Trophoblast cell (in vitro differentiated cells and primary cell): ENCODE results near the gene TENM4.

Source experiments
- DNase-seq, 2 donors: peaks; one replicate each; pipeline ENCODE4 v3.0.0-alpha.2; 2016
- H2AFZ ChIP-seq: 2 replicates; pipeline ENCODE4 v1.6.1; 2013; ENCODE audit warnings: low read length, moderate library complexity, mild to moderate bottlenecking; ENCODE audit not compliant: insufficient read depth, poor library complexity
- H2AK5ac ChIP-seq: 2 replicates; pipeline ENCODE4 v1.6.1; 2013; ENCODE audit warnings: mild to moderate bottlenecking, low read length
- H2BK120ac ChIP-seq: 2 replicates; pipeline ENCODE4 v1.6.1; 2013; ENCODE audit warnings: low read length, mild to moderate bottlenecking, moderate library complexity; ENCODE audit not compliant: insufficient read depth, poor library complexity
- H2BK12ac ChIP-seq: 2 replicates; pipeline ENCODE4 v1.6.1; 2013; ENCODE audit warnings: mild to moderate bottlenecking, low read length, moderate library complexity
- H2BK5ac ChIP-seq: 2 replicates; pipeline ENCODE4 v1.6.1; 2013; ENCODE audit warnings: low read length, low read depth, moderate library complexity, mild to moderate bottlenecking; ENCODE audit not compliant: poor library complexity
- H3K14ac ChIP-seq: 2 replicates; pipeline ENCODE4 v1.6.1; 2013; ENCODE audit warnings: mild to moderate bottlenecking, low read length
- H3K18ac ChIP-seq: 2 replicates; pipeline ENCODE4 v1.6.1; 2013; ENCODE audit warnings: mild to moderate bottlenecking, low read length
- H3K23ac ChIP-seq: 2 replicates; pipeline ENCODE4 v1.6.1; 2013; ENCODE audit warnings: low read length
- H3K27ac ChIP-seq: 2 replicates; pipeline ENCODE4 v1.5.1; 2013; ENCODE audit warnings: low read depth, mild to moderate bottlenecking, inconsistent platforms, low read length, moderate library complexity
- H3K27me3 ChIP-seq: 2 replicates; pipeline ENCODE4 v1.6.1; 2013; ENCODE audit warnings: inconsistent platforms, mild to moderate bottlenecking, low read length, moderate library complexity; ENCODE audit not compliant: insufficient read depth
- H3K36me3 ChIP-seq, 2 experiments: 1 replicate in 1 of 2; 2 replicates in 1 of 2; pipeline ENCODE4 v1.6.1; 2013; ENCODE audit warnings: low read length in 2 of 2, mild to moderate bottlenecking in 2 of 2, moderate library complexity in 1 of 2; ENCODE audit not compliant: insufficient read depth in 2 of 2, control insufficient read depth in 1 of 2
- H3K4ac ChIP-seq: 2 replicates; pipeline ENCODE4 v1.6.1; 2013; ENCODE audit warnings: low read depth, mild to moderate bottlenecking, low read length, moderate library complexity
- H3K4me1 ChIP-seq, 2 experiments: 1 replicate in 1 of 2; 2 replicates in 1 of 2; pipeline ENCODE4 v1.6.1; 2013; ENCODE audit warnings: low read length in 2 of 2, mild to moderate bottlenecking in 2 of 2, moderate library complexity in 1 of 2; ENCODE audit not compliant: insufficient read depth in 2 of 2, control insufficient read depth in 1 of 2
- H3K4me2 ChIP-seq: 2 replicates; pipeline ENCODE4 v1.6.1; 2013; ENCODE audit warnings: inconsistent platforms, mild to moderate bottlenecking, low read length, moderate library complexity
- H3K4me3 ChIP-seq: 2 replicates; pipeline ENCODE4 v1.5.1; 2013; ENCODE audit warnings: mild to moderate bottlenecking, low read depth, low read length, inconsistent platforms
- H3K79me1 ChIP-seq: one replicate; pipeline ENCODE4 v1.6.1; 2013; ENCODE audit warnings: low read length
- H3K79me2 ChIP-seq: 2 replicates; pipeline ENCODE4 v1.6.1; 2013; ENCODE audit warnings: low read length, mild to moderate bottlenecking; ENCODE audit not compliant: control insufficient read depth, insufficient read depth, poor library complexity
- H3K9ac ChIP-seq: 2 replicates; pipeline ENCODE4 v1.6.1; 2013; ENCODE audit warnings: mild to moderate bottlenecking, low read length
- H3K9me3 ChIP-seq: 2 replicates; pipeline ENCODE4 v1.6.1; 2013; ENCODE audit warnings: low read depth, mild to moderate bottlenecking, control low read depth, inconsistent platforms, low read length; ENCODE audit not compliant: insufficient read depth
- H4K12ac ChIP-seq: 2 replicates; pipeline ENCODE4 v1.6.1; 2013; ENCODE audit warnings: low read depth, mild to moderate bottlenecking, low read length, moderate library complexity
- H4K8ac ChIP-seq: 2 replicates; pipeline ENCODE4 v1.6.1; 2013; ENCODE audit warnings: low read depth, mild to moderate bottlenecking, low read length, moderate library complexity
- H4K91ac ChIP-seq: one replicate; pipeline ENCODE4 v1.6.1; 2013; ENCODE audit warnings: low read depth, mild to moderate bottlenecking, low read length, moderate library complexity
- WGBS: extraction: QIAGEN DNeasy Blood & Tissue Kit; methylation state at CpG from one replicate; pipeline ENCODE4 v1.1.7; 2013; ENCODE audit warnings: missing lambda C conversion rate; ENCODE audit not compliant: insufficient read length, insufficient coverage; ENCODE audit errors: extremely low coverage; 5-methylcytosine and 5-hydroxymethylcytosine counted together

The TENM4 gene

DNA sequence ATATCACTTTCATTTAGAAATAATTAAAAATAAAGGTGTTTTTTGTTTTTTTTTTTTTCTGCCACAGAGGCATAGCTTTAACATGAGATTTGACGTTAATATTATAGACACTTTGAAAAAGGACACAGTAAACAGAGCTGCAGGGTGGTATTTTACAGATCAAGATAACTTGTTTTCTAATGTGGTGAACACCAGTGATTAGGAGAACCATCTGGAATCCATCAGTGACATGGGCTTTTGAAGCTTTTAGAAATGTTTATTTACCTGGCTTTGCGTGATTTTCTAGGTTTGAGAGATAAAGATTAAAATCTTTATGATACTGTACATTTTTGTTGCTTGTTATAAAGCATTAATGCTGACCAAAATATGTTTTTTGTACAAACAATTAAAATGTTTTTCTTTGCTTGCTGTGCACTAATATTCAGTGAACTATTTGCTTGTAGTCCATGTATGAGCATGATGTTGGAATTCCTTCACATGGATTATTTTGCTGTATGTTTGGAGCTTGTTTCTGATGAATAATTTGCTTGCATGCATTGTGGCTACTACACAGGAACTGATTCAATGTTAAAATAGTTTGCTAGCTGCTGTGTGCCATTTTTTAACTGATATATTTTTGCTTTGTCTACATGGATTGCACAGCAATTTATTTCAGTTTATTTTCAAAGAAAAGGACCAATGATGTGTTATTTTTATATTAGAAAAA is 514.0 kb downstream of the TENM4 start:
- Histone ChIP-seq H2BK5ac (no peak overlapping the region), H3K36me3 (peaks cover 2 to 8% of the 10 kb centered on the region in 2 experiments), H3K14ac (no peak overlapping the region), H4K91ac (no peak overlapping the region), H4K12ac (no peak overlapping the region), H3K79me2 (peaks cover 6% of the 10 kb centered on the region), H2AFZ (no peak overlapping the region), H3K4ac (no peak overlapping the region), H3K9ac (no peak overlapping the region), H2BK120ac (no peak overlapping the region), H3K4me2 (no peak overlapping the region), H3K79me1 (peaks cover 8% of the 10 kb centered on the region), H3K18ac (no peak overlapping the region), H2AK5ac (no peak overlapping the region), H3K23ac (no peak overlapping the region), H3K27me3 (no peaks in the 10 kb centered on the region), H3K9me3 (no peaks in the 10 kb centered on the region), H3K4me1 (peaks cover 9 to 21% of the 10 kb centered on the region in 2 experiments), H4K8ac (no peak overlapping the region), H2BK12ac (no peak overlapping the region), H3K27ac (no peak overlapping the region), H3K4me3 (no peak overlapping the region)
- WGBS, result no CpG with 5 or more reads among the region's 2 CpGs
- no peak for DNase-seq

DNA sequence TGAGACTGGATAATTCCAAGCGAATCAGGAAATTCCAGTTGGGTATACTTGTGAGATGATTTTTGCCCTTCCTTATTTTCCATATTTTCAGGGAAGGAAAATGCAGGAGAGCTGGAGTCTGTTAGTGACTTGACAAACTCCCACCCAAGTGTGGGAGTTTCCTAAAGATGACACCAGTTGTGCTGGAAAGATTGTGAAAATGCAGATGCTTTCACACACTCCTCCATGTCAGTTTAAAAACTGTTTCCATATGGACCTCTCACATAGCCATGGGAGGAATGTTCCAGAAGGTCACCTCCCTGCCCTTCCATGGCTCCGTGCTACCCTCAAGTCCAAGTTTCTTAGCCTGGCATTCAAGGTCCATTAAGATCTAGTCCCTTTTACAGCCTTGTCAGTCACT is 515.4 kb downstream of the TENM4 start:
- Histone ChIP-seq H3K27me3 (no peaks in the 10 kb centered on the region), H4K91ac (no peak overlapping the region), H3K79me2 (peaks cover 6% of the 10 kb centered on the region), H3K9me3 (no peaks in the 10 kb centered on the region), H3K4me2 (no peak overlapping the region), H3K4me1 (peaks cover 20 to 28% of the 10 kb centered on the region in 2 experiments), H3K4ac (no peak overlapping the region), H4K12ac (no peak overlapping the region), H2AK5ac (no peak overlapping the region), H3K4me3 (no peak overlapping the region), H4K8ac (no peak overlapping the region), H2AFZ (no peak overlapping the region), H3K27ac (no peak overlapping the region), H3K14ac (no peak overlapping the region), H2BK120ac (no peak overlapping the region), H3K23ac (no peak overlapping the region), H3K36me3 (peaks cover 2 to 8% of the 10 kb centered on the region in 2 experiments), H3K18ac (peak overlapping the region; percentile 86), H2BK12ac (peak overlapping the region; percentile 96), H3K9ac (no peak overlapping the region), H3K79me1 (peaks cover 9% of the 10 kb centered on the region), H2BK5ac (no peak overlapping the region)
- no CpG with 5 or more reads among the region's 2 CpGs for WGBS
- DNase-seq, result no peak

DNA sequence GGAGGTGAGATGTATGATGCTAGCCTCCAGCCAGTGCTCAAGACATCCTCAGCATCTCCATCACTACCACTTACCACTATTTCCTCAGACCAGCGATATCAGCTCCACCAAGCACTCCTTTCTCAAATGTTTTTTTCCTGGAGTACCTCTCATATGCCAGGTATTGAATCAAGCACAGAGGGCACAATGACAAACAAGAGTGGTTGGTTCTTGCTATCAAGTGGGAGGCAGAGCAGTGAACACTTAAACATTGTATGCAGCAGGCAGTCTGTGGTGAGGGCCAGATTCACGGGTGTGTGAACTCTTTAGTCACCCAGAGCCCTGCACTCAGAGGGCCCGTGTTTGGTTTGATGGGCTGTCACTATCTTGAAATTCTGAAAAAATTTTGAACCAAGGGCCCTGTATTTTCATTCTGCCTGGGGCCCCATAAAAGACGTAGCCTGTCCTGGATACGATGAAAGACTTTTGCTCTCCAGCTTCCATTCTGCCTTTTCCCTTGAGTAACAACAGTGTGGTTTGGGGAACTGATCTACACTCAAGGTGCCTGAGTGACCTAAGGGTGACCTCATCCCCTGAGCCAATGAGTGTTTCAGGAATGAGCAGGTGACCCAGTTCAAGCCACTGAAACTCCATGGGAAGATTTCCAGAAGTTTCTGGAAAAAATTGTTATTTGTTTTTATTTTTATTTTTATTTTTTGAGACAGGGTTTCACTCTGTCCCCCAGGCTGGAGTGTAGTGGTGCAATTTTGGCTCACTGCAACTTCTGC is 517.8 kb downstream of the TENM4 start:
- no peak overlapping the region for H4K8ac ChIP-seq
- no peak overlapping the region for H3K18ac ChIP-seq
- H3K9me3 ChIP-seq, result no peaks in the 10 kb centered on the region
- DNase-seq, result no peak
- H3K27me3 ChIP-seq, result no peaks in the 10 kb centered on the region
- no peak overlapping the region for H2AFZ ChIP-seq
- no peak overlapping the region for H3K4me3 ChIP-seq
- H3K14ac ChIP-seq, result no peak overlapping the region
- no peak overlapping the region for H2BK120ac ChIP-seq
- peaks cover 2 to 8% of the 10 kb centered on the region in 2 experiments for H3K36me3 ChIP-seq
- H3K79me1 ChIP-seq, result peaks cover 9% of the 10 kb centered on the region
- no peak overlapping the region for H3K4me2 ChIP-seq
- H3K23ac ChIP-seq, result no peak overlapping the region
- no peak overlapping the region for H3K9ac ChIP-seq
- no peak overlapping the region for H4K91ac ChIP-seq
- H2BK12ac ChIP-seq, result no peak overlapping the region
- no CpG with 5 or more reads among the region's 5 CpGs for WGBS
- H3K79me2 ChIP-seq, result peaks cover 2% of the 10 kb centered on the region
- H2AK5ac ChIP-seq, result no peak overlapping the region
- H3K27ac ChIP-seq, result no peak overlapping the region
- H2BK5ac ChIP-seq, result no peak overlapping the region
- H3K4me1 ChIP-seq, result peaks cover 19 to 21% of the 10 kb centered on the region in 2 experiments
- no peak overlapping the region for H3K4ac ChIP-seq
- H4K12ac ChIP-seq, result no peak overlapping the region

DNA sequence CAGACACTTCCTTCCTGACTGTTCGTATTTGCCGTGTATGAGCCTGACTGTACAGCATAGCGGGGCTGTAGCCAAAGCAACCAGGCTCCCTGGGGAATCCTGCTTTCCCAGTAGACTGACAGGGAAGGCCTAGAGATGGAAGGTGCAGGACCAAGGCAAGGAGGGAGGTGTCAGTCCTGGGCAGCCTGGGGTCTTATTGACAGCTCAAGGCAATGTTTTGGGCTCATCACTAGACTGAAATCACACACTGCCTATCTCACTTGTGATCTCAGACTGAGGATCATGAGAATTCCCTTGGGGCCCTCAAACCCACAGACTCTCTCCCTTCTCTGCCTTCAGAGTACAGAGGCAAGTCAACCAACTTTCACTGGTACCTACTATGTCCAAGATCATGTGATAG is 519.3 kb downstream of the TENM4 start:
- H3K9ac ChIP-seq, result no peak overlapping the region
- no peak overlapping the region for H2AFZ ChIP-seq
- no peaks in the 10 kb centered on the region for H3K27me3 ChIP-seq
- peak overlapping the region; percentile 41 for H2BK120ac ChIP-seq
- no CpG with 5 or more reads among the region's 3 CpGs for WGBS
- H3K23ac ChIP-seq, result no peak overlapping the region
- no peak overlapping the region for H4K12ac ChIP-seq
- H3K4me2 ChIP-seq, result no peak overlapping the region
- H3K18ac ChIP-seq, result peak overlapping the region; percentile 51
- peaks cover 2 to 13% of the 10 kb centered on the region in 2 experiments for H3K36me3 ChIP-seq
- no peak overlapping the region for H2AK5ac ChIP-seq
- peak overlapping the region; percentile 52 for H3K14ac ChIP-seq
- H2BK5ac ChIP-seq, result no peak overlapping the region
- peaks cover 6% of the 10 kb centered on the region for H3K79me1 ChIP-seq
- no peak overlapping the region for H2BK12ac ChIP-seq
- no peak overlapping the region for H3K27ac ChIP-seq
- no peak for DNase-seq
- peaks cover 16% of the 10 kb centered on the region in 2 experiments for H3K4me1 ChIP-seq
- no peaks in the 10 kb centered on the region for H3K9me3 ChIP-seq
- H3K4me3 ChIP-seq, result no peak overlapping the region
- no peak overlapping the region for H3K4ac ChIP-seq
- H3K79me2 ChIP-seq, result no peaks in the 10 kb centered on the region
- H4K8ac ChIP-seq, result no peak overlapping the region
- H4K91ac ChIP-seq, result peak overlapping the region; percentile 28
